ENCODE measurements around the gene DPY30. TPM values are rescaled to one million over a fixed set of nuclear protein-coding genes. Genes with fewer than 3 reads are reported as not detected.

DPY30 gene
- total and polyA plus RNA-seq, 2 of the 4 experiments (the other 2 are of a cell fraction) = 65.2 to 85.2 TPM

DNA sequence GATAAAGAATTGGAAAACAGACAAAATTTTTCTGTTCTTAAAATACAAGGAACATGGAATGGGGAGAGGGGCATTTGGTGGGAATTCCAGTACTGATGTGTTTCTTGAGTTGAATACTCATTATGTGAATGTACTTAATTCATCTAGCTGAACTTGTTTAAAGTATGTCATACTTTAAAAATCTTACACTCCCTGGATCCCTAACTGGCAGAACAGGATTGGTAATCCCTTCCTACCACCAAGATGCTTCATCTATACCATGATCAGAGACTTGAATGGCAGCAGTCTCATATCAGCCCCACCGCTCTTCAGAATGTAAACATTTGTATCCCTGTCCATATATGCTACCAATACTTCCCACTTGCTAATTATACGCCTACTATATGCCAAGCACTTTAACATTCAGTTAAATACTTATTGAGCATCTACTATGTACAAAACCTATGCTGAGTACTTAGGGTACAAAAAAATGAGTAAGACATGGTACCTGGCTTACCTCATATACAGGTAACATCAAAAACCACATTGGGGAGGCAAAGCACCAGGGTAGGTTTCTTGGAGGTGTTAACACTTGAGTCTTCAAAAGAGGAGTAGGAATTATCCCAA is 34.1 kb downstream of the DPY30 start:
- Histone ChIP-seq H4K8ac (ENCODE audit: low read depth in 2 of 2, low read length in 2 of 2) (no peak overlapping the region), H3K36me3 (ENCODE audit: control insufficient read depth, insufficient read depth, low read length) (no peaks in the 10 kb centered on the region), H2BK120ac (ENCODE audit: low read depth, low read length) (no peak overlapping the region), H4K91ac (ENCODE audit: insufficient read depth, low read depth, low read length) (no peak overlapping the region), H3K56ac (ENCODE audit: extremely low read depth, insufficient read depth, low read length) (no peak overlapping the region), H3K9ac (ENCODE audit: low read depth, low read length) (no peak overlapping the region), H3K27ac (ENCODE audit: insufficient read depth, low read length) (no peak overlapping the region), H3K9me3 (ENCODE audit: control insufficient read depth, insufficient read depth, low read length) (no peaks in the 10 kb centered on the region), H2AK5ac (ENCODE audit: low read depth, low read length) (no peak overlapping the region), H2BK20ac (ENCODE audit: low read depth, low read length) (no peak overlapping the region), H3K27me3 (ENCODE audit: control insufficient read depth, insufficient read depth, low read length) (no peaks in the 10 kb centered on the region), H4K20me1 (ENCODE audit: insufficient read depth, low read length) (peaks cover 43% of the 10 kb centered on the region), H4K5ac (ENCODE audit: low read depth, low read length) (no peak overlapping the region), H3K4me1 (ENCODE audit: control insufficient read depth, insufficient read depth, low read length) (peaks cover 5% of the 10 kb centered on the region), H3K9me1 (ENCODE audit: insufficient read depth, low read length) (no peaks in the 10 kb centered on the region; the same call in 1 of the 2 replicates), H2BK15ac (ENCODE audit: low read depth, low read length) (no peak overlapping the region), H3K18ac (ENCODE audit: low read depth, low read length) (no peak overlapping the region), H2AFZ (replicated peaks; ENCODE audit: low read length, poor library complexity) (no peak overlapping the region), H3K79me1 (ENCODE audit: low read depth in 1 of 2, low read length in 2 of 2) (peaks cover 18 to 20% of the 10 kb centered on the region in 2 experiments), H2AK9ac (replicated peaks; ENCODE audit: low read depth, low read length, poor library complexity) (no peak overlapping the region), H3K4me3 (ENCODE audit: insufficient read depth, low read depth, low read length) (no peak overlapping the region), H2BK5ac (ENCODE audit: low read depth, low read length, poor library complexity, severe bottlenecking) (no peak overlapping the region), H3K4ac (ENCODE audit: low read depth, low read length) (no peak overlapping the region), H3K4me2 (ENCODE audit: low read depth, low read length) (no peak overlapping the region), H3K14ac (replicated peaks; ENCODE audit: low read depth, low read length) (no peak overlapping the region), H3K23ac (ENCODE audit: low read depth, low read length) (no peak overlapping the region; the same call in 1 of the 2 replicates)
- no peak for ATAC-seq (ENCODE audit: low read depth)
- in situ Hi-C loops (cut with MboI; ENCODE audit: low sequenced_read_pairs) = no loop called here
- WGBS, 2 experiments (ENCODE audit: extremely low coverage in 2 of 2, insufficient read length in 1 of 2) = 100% methylated on average over 1 of the region's 2 CpGs; no CpG with 5 or more reads in 1 of the 2 experiments
- BruUV-seq (replicated peaks) = no TSS peak
- dilution Hi-C loops (cut with HindIII; ENCODE audit: low sequenced_read_pairs, unreplicated experiment) = no loop called here
- TF ChIP-seq USF2 (IDR thresholded peaks at IDR 0.05; ENCODE audit: low read depth, low read length) (no peak), CHD1 (IDR thresholded peaks at IDR 0.05; ENCODE audit: low read depth, low read length) (no peak), BHLHE40 (IDR thresholded peaks at IDR 0.05; ENCODE audit: low read depth, low read length) (no peak), MXI1 (IDR thresholded peaks at IDR 0.05; ENCODE audit: borderline replicate concordance, low read depth, low read length) (no peak), FOS (IDR thresholded peaks at IDR 0.05; ENCODE audit: low read depth, low read length) (no peak), SMC3 (IDR thresholded peaks at IDR 0.05; ENCODE audit: low read depth, low read length) (no peak), RCOR1 (IDR thresholded peaks at IDR 0.05; ENCODE audit: insufficient replicate concordance, low read length) (no peak), POLR2A (IDR thresholded peaks at IDR 0.05; ENCODE audit: low read depth, low read length) (no peak), CTCF (conservative IDR thresholded peaks at IDR 0.05; ENCODE audit: low read depth, low read length) (no peak), RAD21 (IDR thresholded peaks at IDR 0.05; ENCODE audit: low read length) (no peak), MAZ (IDR thresholded peaks at IDR 0.05; ENCODE audit: borderline replicate concordance, low read depth, low read length) (no peak)
- DNase-seq = no peak
- intact Hi-C loops (cut with micrococcal nuclease) = loop anchor here (5.0 to 10.0 kb wide), 3 partner anchors 61 to 168 kb away; no protein-coding TSS in a partner anchor
- POLR2A ChIA-PET (ENCODE audit: unreplicated experiment) = no interaction called here
- CTCF ChIA-PET = interaction anchor here (0.6 kb wide), 1 partner anchor 10 kb away, joined by 4 read pairs; no protein-coding TSS in a partner anchor
